HPDE6-E6E7 (cell line): ENCODE measurements around the gene ZFC3H1.
"Not testable (repeated sequence)": the region's sequence is repeated elsewhere in the genome, so short reads cannot be mapped to it uniquely, and the experiment has no call there.

Experiments
- DNase-seq: peaks from one replicate; pipeline ENCODE4 v3.0.0; 2011; ENCODE audit warnings: missing footprints; ENCODE audit errors: extremely low spot score

Gene ZFC3H1, protein sequence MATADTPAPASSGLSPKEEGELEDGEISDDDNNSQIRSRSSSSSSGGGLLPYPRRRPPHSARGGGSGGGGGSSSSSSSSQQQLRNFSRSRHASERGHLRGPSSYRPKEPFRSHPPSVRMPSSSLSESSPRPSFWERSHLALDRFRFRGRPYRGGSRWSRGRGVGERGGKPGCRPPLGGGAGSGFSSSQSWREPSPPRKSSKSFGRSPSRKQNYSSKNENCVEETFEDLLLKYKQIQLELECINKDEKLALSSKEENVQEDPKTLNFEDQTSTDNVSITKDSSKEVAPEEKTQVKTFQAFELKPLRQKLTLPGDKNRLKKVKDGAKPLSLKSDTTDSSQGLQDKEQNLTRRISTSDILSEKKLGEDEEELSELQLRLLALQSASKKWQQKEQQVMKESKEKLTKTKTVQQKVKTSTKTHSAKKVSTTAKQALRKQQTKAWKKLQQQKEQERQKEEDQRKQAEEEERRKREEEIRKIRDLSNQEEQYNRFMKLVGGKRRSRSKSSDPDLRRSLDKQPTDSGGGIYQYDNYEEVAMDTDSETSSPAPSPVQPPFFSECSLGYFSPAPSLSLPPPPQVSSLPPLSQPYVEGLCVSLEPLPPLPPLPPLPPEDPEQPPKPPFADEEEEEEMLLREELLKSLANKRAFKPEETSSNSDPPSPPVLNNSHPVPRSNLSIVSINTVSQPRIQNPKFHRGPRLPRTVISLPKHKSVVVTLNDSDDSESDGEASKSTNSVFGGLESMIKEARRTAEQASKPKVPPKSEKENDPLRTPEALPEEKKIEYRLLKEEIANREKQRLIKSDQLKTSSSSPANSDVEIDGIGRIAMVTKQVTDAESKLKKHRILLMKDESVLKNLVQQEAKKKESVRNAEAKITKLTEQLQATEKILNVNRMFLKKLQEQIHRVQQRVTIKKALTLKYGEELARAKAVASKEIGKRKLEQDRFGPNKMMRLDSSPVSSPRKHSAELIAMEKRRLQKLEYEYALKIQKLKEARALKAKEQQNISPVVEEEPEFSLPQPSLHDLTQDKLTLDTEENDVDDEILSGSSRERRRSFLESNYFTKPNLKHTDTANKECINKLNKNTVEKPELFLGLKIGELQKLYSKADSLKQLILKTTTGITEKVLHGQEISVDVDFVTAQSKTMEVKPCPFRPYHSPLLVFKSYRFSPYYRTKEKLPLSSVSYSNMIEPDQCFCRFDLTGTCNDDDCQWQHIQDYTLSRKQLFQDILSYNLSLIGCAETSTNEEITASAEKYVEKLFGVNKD (N-terminal part only)

GRCh38 chr12:71663561-71664410 lies at the start of gene ZFC3H1, which contains the start of gene THAP2:
ZFC3H1 (minus strand) TSS chr12:71663848; CDS start chr12:71663610, 238 bp downstream.
THAP2 (plus strand) TSS chr12:71664301; CDS start chr12:71664510, 209 bp downstream.
- peak; percentile 95 for DNase-seq

- DNase-seq = peak; percentile 82
Measured at GRCh38 chr12:71710276-71711125, 46.9 kb upstream of the ZFC3H1 start.

- no peak for DNase-seq
Measured at GRCh38 chr12:71708658-71709057, 45.0 kb upstream of the ZFC3H1 start.

DNA sequence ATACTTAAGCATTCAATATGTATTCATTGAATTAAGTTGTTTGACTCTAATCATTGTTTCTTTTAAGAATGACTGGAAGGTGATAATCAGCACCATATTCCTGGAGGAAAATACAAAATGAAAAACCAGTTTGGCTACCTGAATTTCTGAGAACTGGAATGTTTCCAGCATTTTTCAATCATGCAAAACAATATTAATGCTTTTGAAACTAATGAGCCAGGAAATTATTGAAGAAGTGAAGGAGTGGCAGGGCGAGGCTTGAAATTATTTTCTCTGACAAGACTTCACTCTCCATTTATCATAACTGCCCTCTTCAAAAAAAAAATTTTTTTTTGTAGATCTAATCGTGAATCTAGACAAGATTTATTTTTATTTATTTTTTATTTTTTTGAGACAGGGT lies 41.3 kb upstream of the ZFC3H1 start:
- no peak for DNase-seq

- DNase-seq = no peak
Measured at GRCh38 chr12:71703206-71703605, 39.6 kb upstream of the ZFC3H1 start.

GRCh38 chr12:71702590-71702989 lies 38.9 kb upstream of the ZFC3H1 start:
- no peak for DNase-seq

DNA sequence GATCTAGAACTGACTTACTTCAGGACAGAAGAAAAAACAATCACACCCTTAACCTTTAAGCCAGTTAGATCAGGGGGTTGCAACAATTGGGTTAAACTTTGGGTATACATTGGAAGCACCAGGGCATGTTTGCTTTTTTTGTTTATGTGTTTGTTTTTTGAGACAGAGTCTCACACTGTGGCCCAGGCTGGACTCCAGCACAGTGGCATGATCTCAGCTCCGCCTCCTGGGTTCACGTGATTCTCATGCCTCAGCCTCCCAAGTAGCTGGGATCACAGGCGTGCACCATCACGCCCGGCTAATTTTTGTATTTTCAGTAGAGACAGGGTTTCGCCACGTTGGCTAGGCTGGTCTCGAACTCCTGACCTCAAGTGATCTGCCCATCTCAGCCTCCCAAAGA lies 38.5 kb upstream of the ZFC3H1 start:
- not testable (repeated sequence) for DNase-seq

DNA sequence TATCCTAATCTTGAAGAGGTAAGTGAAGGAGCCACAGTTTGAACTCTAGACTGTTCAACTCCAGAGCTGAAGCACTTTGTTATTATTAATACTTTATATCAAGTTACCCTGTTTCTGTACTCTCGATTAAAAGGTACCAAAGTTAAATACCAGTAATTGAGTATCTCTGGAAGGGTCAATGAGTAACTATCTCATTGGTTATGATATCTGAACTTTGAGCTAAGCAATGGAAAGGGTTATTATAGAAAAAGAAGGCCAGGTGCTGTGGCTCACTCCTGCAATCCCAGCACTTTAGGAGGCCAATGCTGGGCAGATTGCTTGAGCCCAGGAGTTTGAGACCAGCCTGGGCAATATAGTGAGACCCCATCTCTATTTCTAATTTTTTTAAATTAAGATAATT lies 32.1 kb upstream of the ZFC3H1 start:
- DNase-seq = no peak

DNA sequence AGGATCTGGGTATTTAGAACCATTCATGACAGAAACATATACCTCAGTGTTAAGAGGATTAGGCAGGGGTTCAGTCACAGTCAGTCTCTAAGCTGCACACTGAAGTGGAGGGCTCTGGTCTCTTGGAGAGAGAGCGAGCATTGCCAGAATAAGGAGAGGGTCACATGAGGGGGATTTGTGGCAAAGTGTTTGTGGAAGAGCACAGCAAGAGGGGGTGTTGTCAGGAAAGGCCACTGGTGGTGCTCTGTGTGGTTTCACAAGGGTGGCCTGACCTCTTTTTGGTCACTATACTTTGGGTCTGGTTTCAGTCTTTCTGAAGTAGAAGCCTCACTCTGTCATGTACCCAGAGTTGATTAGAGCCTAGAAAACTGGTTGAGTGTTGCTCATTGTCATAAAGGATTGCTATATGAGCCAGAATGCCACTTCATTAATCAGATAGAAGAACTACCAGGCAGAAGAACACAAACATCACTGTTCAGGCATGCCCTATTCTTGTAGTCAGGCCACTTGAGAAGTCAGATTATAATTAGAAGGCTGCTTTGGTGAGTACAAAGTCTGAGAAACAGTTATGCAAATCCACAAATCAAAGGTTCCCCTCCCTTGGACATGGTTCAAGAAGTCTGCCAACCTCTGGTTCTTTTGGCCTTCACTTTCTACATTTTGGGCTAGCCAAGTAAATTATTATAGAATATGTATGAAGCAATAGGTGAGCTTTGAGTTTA lies 30.6 kb upstream of the ZFC3H1 start:
- no peak for DNase-seq

DNA sequence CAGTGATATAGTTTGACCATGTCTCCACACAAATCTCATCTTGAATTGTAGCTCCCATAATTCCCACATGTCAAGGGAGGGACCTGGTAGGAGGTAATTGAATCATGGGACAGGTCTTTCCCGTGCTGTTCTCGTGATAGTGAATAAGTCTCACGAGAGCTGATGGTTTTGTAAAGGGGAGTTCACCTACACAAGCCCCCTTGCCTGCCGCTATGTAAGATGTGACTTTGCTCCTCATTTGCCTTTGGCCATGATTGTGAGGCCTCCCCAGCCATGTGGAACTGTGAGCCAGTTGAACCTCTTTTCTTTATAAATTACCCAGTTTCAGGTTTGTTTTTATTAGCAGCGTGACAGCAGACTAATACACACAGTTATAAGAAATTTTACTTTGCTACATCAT lies 30.0 kb upstream of the ZFC3H1 start:
- not testable (repeated sequence) for DNase-seq

- no peak for DNase-seq
Measured at GRCh38 chr12:71693126-71693525, 29.5 kb upstream of the ZFC3H1 start.

DNA sequence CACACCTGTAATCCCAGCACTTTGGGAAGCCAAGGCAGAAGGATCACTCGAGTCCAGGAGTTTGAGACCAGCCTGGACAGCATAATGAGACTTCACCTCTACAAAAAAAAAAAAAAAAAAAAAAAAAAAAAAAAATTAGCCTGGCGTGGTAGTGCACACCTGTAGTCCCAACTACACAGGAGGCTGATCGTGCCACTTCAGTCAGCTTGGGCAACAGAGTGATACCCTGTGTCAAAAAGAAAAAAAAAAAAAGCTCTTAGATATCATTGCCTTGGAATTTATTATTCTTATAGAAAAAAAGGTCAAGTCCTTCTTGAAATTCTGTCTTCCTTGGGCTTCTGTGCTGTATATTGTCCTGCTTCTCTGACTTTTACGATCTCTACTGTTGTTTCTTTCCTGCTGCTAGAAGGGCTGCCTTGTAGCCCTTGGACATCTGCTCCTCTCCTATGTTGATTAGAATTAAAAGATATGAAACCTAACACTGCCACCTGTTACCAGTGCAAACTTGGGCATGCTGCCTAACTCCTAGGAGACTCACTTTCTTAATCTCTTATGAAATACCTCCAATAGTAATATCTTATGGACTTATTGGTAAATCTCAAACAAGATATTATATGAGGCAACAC lies 28.0 kb upstream of the ZFC3H1 start:
- DNase-seq = no peak

DNA sequence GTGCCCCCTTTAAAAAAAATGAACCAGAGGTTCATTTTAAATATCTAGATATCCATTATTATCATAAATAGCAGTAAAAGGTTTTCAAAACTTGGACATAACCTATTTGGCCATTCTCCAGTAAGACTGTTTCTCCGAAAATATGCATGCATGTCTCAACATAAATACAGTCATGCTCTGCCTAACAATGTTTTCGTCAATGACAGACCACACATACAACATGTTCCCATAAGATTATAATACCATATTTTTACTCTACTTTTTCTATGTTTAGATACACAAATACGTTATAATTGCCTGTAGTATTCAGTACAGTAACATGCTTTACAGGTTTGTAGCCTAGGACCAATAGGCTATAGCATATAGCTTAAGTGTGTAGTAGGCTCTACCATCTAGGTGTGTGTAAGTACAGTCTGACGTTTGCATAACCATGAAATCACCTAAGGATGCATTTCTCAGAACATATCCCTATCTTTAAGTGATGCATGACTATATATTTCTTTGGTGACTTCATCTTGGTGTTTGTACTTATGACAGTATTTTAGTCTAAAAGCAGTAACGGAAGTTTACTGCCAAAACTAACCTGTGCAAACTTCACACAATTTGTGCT lies 25.4 kb upstream of the ZFC3H1 start:
- no peak for DNase-seq

GRCh38 chr12:71687172-71687571 lies 23.5 kb upstream of the ZFC3H1 start:
- not testable (repeated sequence) for DNase-seq

DNA sequence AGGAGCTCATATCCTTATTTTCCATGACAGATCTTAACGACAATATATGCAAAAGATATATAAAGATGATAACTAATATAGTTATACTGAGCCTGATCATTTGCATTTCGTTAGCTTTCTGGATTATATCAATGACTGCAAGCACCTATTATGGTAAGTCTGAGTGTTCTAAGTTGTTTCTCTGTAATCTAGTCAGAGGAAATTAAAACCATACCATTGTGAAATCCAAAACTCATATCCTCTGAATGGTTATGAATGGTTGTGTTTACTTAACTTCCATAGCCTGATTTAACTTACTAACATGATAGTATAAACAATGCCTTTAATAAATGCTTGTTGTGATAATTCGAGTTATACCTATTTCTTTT lies 23.0 kb upstream of the ZFC3H1 start:
- DNase-seq = no peak

DNA sequence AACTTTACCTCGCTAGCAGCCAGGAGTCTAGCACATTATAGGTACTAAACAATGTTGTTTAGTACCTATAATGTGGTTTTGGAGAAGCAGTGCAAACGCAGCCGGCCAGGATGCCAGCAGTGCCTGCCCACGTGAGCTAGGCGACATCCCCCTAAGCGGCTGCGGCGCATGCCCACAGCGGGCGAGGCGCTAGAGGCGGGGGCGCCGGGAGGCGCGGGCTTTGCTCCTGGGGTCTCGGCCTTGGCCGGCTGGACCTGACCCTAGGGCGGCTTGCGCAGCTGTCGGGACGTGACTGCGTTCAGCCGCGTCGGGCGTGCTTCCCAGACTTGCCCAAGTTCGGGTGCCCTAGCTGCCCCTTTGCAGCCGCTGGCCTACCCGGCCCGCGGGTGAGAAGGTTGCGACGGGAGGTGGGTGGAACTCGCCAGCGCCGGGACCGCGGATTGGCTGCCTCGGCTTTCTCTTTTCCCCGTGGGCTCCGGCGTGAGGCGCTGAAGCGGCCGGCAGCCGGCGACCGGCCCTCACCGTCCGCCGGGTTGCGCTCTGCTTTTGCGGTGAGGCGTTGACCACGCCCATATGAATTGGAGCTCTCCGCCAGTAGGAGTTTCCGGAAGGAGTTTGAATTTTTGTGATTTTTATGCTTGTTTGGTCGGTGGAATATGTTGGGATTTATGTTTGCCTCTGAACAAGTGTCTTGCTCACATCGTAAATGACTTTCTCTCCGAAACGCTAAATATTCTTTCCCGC lies 22.4 kb upstream of the ZFC3H1 start, which contains the start of gene TMEM19:
Gene TMEM19 (plus strand): TSS at position 169 of the 744 bp plus-strand sequence. CDS start 599 bp downstream, outside the sequence.
- DNase-seq = peak; percentile 82

GRCh38 chr12:71685312-71685906 lies 21.8 kb upstream of the ZFC3H1 start:
- DNase-seq = no peak
